WERI-Rb-1 (cell line): ENCODE results near the gene ANKRD6.

Experiments
- DNase-seq: peaks from one replicate; pipeline ENCODE4 v3.0.0-alpha.2; 2020
- H3K27ac ChIP-seq: fragments of 250-450 bp; sonication (Bioruptor Pico); 2 replicates; pipeline ENCODE4 v1.5.1; 2020; ENCODE audit warnings: mild to moderate bottlenecking, moderate library complexity
- H3K27me3 ChIP-seq: fragments of 250-450 bp; sonication (Bioruptor Pico); 2 replicates; pipeline ENCODE4 v1.5.1; 2021; ENCODE audit warnings: mild to moderate bottlenecking, low read depth, moderate library complexity; ENCODE audit not compliant: insufficient read depth, severe bottlenecking
- H3K36me3 ChIP-seq: fragments of 250-450 bp; sonication (Bioruptor Pico); 2 replicates; pipeline ENCODE4 v1.5.1; 2020; ENCODE audit warnings: mild to moderate bottlenecking, moderate library complexity
- H3K4me3 ChIP-seq: 2 replicates; pipeline ENCODE4 v1.5.1; 2011; ENCODE audit warnings: low read depth, mild to moderate bottlenecking, control low read depth, low read length
- H3K9me3 ChIP-seq: fragments of 250-450 bp; sonication (Bioruptor Pico); 2 replicates; pipeline ENCODE4 v1.5.1; 2021; ENCODE audit warnings: mild to moderate bottlenecking, moderate library complexity; ENCODE audit not compliant: severe bottlenecking
- CTCF ChIP-seq: IDR thresholded peaks from 2 replicates; pipeline ENCODE4 v1.5.1; 2011; ENCODE audit warnings: low read depth, mild to moderate bottlenecking, control low read depth, inconsistent platforms, low read length

ANKRD6 gene

GRCh38 chr6:89432875-89433251 lies at the start of gene ANKRD6:
Gene ANKRD6, plus strand, starts transcription at chr6:89433152. Its CDS starts 133,825 bp downstream, at chr6:89566977.
- peak; percentile 69 for DNase-seq
- H3K27ac ChIP-seq, result peak within 1 kb of the TSS; percentile 53
- no peaks in the 10 kb centered on the region for H3K36me3 ChIP-seq
- no peaks in the 10 kb centered on the region for H3K9me3 ChIP-seq
- no peaks in the 10 kb centered on the region for H3K27me3 ChIP-seq
- H3K4me3 ChIP-seq, result peak within 1 kb of the TSS; percentile 70
- peak; percentile 79 for TF ChIP-seq CTCF

- Histone ChIP-seq H3K27ac (peak overlapping the region; percentile 70), H3K4me3 (no peak overlapping the region), H3K36me3 (peaks cover 10% of the 10 kb centered on the region), H3K9me3 (no peaks in the 10 kb centered on the region), H3K27me3 (no peaks in the 10 kb centered on the region)
- TF ChIP-seq CTCF, result no peak
- DNase-seq, result peak; percentile 72
These were observed 47.7 kb upstream of the ANKRD6 start for GRCh38 chr6:89385156-89385667.

GRCh38 chr6:89385846-89386245 lies 47.1 kb upstream of the ANKRD6 start:
- Histone ChIP-seq H3K4me3 (no peak overlapping the region), H3K36me3 (peaks cover 10% of the 10 kb centered on the region), H3K27me3 (no peaks in the 10 kb centered on the region), H3K27ac (peak overlapping the region; percentile 70), H3K9me3 (no peaks in the 10 kb centered on the region)
- no peak for DNase-seq
- TF ChIP-seq CTCF, result no peak

GRCh38 chr6:89386917-89387491 lies 45.9 kb upstream of the ANKRD6 start:
- no peak for DNase-seq
- Histone ChIP-seq H3K36me3 (peaks cover 10% of the 10 kb centered on the region), H3K27ac (no peak overlapping the region), H3K27me3 (no peaks in the 10 kb centered on the region), H3K4me3 (no peak overlapping the region), H3K9me3 (no peaks in the 10 kb centered on the region)
- TF ChIP-seq CTCF, result no peak

- no peak for TF ChIP-seq CTCF
- no peak for DNase-seq
- Histone ChIP-seq H3K4me3 (no peak overlapping the region), H3K27ac (no peak overlapping the region), H3K9me3 (no peaks in the 10 kb centered on the region), H3K27me3 (no peaks in the 10 kb centered on the region), H3K36me3 (peaks cover 10% of the 10 kb centered on the region)
These were observed 45.3 kb upstream of the ANKRD6 start for GRCh38 chr6:89387516-89388201.

- H3K4me3 ChIP-seq, result no peak overlapping the region
- H3K27me3 ChIP-seq, result no peaks in the 10 kb centered on the region
- H3K27ac ChIP-seq, result no peak overlapping the region
- no peak for DNase-seq
- H3K9me3 ChIP-seq, result no peaks in the 10 kb centered on the region
- TF ChIP-seq CTCF, result no peak
- peaks cover 10% of the 10 kb centered on the region for H3K36me3 ChIP-seq
These were observed 44.1 kb upstream of the ANKRD6 start for GRCh38 chr6:89388846-89389245.
